Heart left ventricle (tissue), 16 donors: ENCODE measurements around the gene PIK3AP1. TPM values are rescaled to one million over a fixed set of nuclear protein-coding genes. Genes with fewer than 3 reads are reported as not detected.
"Not testable (repeated sequence)": the region's sequence is repeated elsewhere in the genome, so short reads cannot be mapped to it uniquely, and the experiment has no call there.

Experiments used
- ATAC-seq, 4 donors: fragments of 200-7000 bp; cut with Tn5 transposase; one replicate each; pipeline ENCODE4 v1.9.1; 2020 to 2022; ENCODE audit warnings: moderate library complexity in 4 of 4, mild to moderate bottlenecking in 3 of 4, moderate number of reproducible peaks in 1 of 4
- DNase-seq, 5 donors: peaks; one replicate each; pipeline ENCODE4 v3.0.0-alpha.2; 2020
- H3K27ac ChIP-seq, 12 donors: fragments of 200-600 bp; sonication (generic) in 4 of 12; one replicate each; pipeline versions ENCODE4 v1.5.0 to v1.8.0; 2016 to 2022; ENCODE audit warnings: mild to moderate bottlenecking in 2 of 12
- H3K27me3 ChIP-seq, 9 donors: fragments of 200-600 bp; sonication (generic) in 2 of 9; one replicate each; pipeline versions ENCODE4 v1.5.1 to v1.8.0; 2016 to 2022; ENCODE audit warnings: mild to moderate bottlenecking in 3 of 9
- H3K36me3 ChIP-seq, 9 donors: fragments of 200-600 bp; sonication (generic) in 2 of 9; one replicate each; pipeline versions ENCODE4 v1.5.0 to v1.8.0; 2018 to 2022; ENCODE audit warnings: mild to moderate bottlenecking in 2 of 9
- H3K4me1 ChIP-seq, 12 donors: fragments of 200-600 bp; sonication (generic) in 4 of 12; one replicate each; pipeline versions ENCODE4 v1.5.0 to v1.8.0; 2016 to 2022; ENCODE audit warnings: mild to moderate bottlenecking in 3 of 12
- H3K4me3 ChIP-seq, 12 donors: fragments of 200-600 bp; sonication (generic) in 4 of 12; one replicate each; pipeline versions ENCODE4 v1.5.0 to v1.8.0; 2017 to 2022; ENCODE audit warnings: mild to moderate bottlenecking in 9 of 12, moderate library complexity in 4 of 12
- H3K9me3 ChIP-seq, 12 donors: fragments of 200-600 bp; sonication (generic) in 4 of 12; one replicate each; pipeline versions ENCODE4 v1.5.0 to v1.8.0; 2016 to 2022; ENCODE audit warnings: mild to moderate bottlenecking in 1 of 12
- POLR2A ChIP-seq, 2 donors: fragments of 450-650 bp; IDR thresholded peaks; one replicate each; pipeline ENCODE4 v1.6.1; 2017; ENCODE audit warnings: antibody characterized with exemption in 2 of 2, mild to moderate bottlenecking in 2 of 2, moderate library complexity in 2 of 2
- WGBS, 4 donors: extraction: QIAGEN DNeasy Blood & Tissue Kit in 2 of 4; methylation state at CpG; one replicate each; pipeline versions ENCODE4 v1.1.5 to v1.1.7; 2013 to 2018; 5-methylcytosine and 5-hydroxymethylcytosine counted together
- intact Hi-C, 10 donors: fragments of 100-400 bp; cut with DNase I; formaldehyde crosslinking; loops; one replicate each; pipeline versions ENCODE4 v1.11.1 to v1.14.2; 2022
- polyA plus RNA-seq, 2 donors: library from polyadenylated mRNA; stranded (reverse); fragments of 200-250 nt; gene quantifications; one replicate each; pipeline ENCODE4 v1.2.3, GENCODE V29; 2013
- total RNA-seq, 9 donors: library from RNA; depleted of rRNA in 2 of 9; stranded (reverse); fragments of >200 nt in 2 of 9; fragmentation: NEBNext Ultra II Directional in 3 of 9; extraction: Animal tissue kit (Norgen Biotek cat#: 25700) in 3 of 9; gene quantifications; one replicate each; pipeline versions ENCODE4 v1.1.0 to v1.2.4, GENCODE V29; 2016 to 2023
- TF ChIP-seq, protein P1 (sequence below), 12 donors: fragments of 200-600 bp; sonication (generic) in 4 of 12; IDR thresholded peaks; one replicate each; pipeline versions ENCODE4 v1.5.0 to v1.8.0; 2018 to 2022; ENCODE audit warnings: antibody characterized with exemption in 12 of 12, mild to moderate bottlenecking in 5 of 12
- donor health status: ischemic (EF 13 %, LVEDD 7.1; RV severe dilation, severe dysfunction).
- donor health status: healthy with polysubstance abuse.
- donor health status: DM: no; HTN: yes; CAD: no.
- donor health status: DM: no; HTN: no; CAD: no.
- donor health status: ischemic (EF 25% LVEDD 6.9; RV normal size, moderate dysfunction).
- donor health status: ischemic (EF 25% LVEDD 5.7; RV mildly dilated, moderate dysfunction).
- donor health status: healthy.
- donor health status: DM: yes; HTN: yes; CAD: no.
- donor health status: ischemic (EF 35%, LVEDD 5.7; RV mildly dilated, moderate dysfunction).
- donor health status: nonischemic (EF 11% LVEDD 7.7; RV severe dilation, severe dysfunction).
- donor health status: DM: yes; HTN: yes; CAD: no.
- donor health status: PGD.
- donor health status: ischemic (EF 29% LVEDD 5.4; RV normal size, mild dysfunction).
- donor health status: nonischemic (EF 23%, LVEDD 6.1; RV moderate dilation, normal function).

PIK3AP1 gene
- total and polyA plus RNA-seq, 11 donors = 1.3 to 37.9 (median 4.4) TPM

DNA sequence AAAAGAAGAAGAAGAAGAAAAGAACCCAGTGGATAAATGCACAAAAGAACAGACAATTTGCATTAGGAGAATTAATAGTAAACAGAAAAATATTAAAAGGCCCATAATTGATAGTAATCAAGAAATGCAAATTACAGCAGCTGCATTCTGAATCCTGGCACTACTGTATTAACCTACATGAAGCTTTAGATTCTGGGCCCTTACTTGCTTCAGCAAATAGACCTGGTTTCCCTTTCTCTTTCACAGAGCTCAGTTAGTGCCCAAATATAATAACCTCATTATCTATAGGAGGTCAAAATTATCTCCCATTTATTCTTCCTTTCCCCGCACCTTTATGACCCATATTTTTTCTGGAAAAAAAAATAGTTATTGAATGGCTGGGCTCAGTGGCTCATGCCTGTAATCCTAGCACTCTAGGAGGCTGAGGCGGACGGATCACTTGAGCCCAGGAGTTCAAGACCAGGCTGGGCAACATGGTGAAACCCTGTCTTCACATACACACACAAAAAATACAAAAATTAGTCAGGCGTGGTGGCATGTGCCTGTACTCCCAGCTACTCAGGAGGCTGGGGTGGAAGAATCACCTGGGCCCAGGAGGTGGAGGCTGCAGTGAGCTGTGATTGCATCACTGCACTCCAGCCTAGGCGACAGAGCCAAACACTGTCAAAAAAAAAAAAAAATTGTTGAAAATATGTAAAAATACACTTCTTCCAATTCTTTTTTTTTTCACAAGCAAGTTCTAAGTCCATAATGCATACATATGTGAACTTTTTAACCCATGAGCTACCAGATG lies 36.0 kb upstream of the PIK3AP1 start:
- no peak overlapping the region for H3K4me3 ChIP-seq
- TF ChIP-seq, protein P1, sequence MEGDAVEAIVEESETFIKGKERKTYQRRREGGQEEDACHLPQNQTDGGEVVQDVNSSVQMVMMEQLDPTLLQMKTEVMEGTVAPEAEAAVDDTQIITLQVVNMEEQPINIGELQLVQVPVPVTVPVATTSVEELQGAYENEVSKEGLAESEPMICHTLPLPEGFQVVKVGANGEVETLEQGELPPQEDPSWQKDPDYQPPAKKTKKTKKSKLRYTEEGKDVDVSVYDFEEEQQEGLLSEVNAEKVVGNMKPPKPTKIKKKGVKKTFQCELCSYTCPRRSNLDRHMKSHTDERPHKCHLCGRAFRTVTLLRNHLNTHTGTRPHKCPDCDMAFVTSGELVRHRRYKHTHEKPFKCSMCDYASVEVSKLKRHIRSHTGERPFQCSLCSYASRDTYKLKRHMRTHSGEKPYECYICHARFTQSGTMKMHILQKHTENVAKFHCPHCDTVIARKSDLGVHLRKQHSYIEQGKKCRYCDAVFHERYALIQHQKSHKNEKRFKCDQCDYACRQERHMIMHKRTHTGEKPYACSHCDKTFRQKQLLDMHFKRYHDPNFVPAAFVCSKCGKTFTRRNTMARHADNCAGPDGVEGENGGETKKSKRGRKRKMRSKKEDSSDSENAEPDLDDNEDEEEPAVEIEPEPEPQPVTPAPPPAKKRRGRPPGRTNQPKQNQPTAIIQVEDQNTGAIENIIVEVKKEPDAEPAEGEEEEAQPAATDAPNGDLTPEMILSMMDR (IDR thresholded peaks at IDR 0.05) = no peak
- no peak for TF ChIP-seq POLR2A (IDR thresholded peaks at IDR 0.05)
- no peaks in the 10 kb centered on the region for H3K27me3 ChIP-seq
- peaks cover 0 to 17% (median 0%) of the 10 kb centered on the region in 12 donors for H3K4me1 ChIP-seq
- no peak for DNase-seq
- H3K36me3 ChIP-seq = no peaks in the 10 kb centered on the region
- no peak overlapping the region for H3K27ac ChIP-seq
- intact Hi-C loops = no loop called here
- no peaks in the 10 kb centered on the region for H3K9me3 ChIP-seq
- no peak for ATAC-seq
- 74 to 86% (median 83%) methylated on average over 5 of the region's 5 CpGs for WGBS, 4 donors

DNA sequence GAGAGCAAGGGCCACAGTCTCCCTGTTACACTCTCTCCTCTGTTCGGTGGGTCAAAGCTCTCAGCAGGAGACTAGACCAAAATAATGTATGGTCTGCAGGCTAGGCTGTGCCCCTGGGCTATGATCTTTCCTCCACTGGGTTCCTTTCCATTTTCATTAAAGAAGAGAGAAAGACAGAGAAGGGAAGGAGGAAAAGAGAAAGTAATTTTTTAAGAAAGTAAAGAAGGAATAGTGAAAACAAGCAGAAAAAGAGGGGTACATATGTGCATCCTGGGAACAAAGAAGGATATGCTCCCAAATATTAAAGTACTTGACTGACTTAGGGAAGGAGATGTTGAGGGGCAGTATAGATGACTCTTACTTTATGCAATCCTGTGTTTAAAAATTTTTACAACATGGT lies 33.6 kb upstream of the PIK3AP1 start:
- Histone ChIP-seq H3K36me3 (no peaks in the 10 kb centered on the region), H3K4me3 (no peak overlapping the region), H3K27ac (no peak overlapping the region), H3K4me1 (peaks cover 0 to 15% (median 0%) of the 10 kb centered on the region in 12 donors), H3K9me3 (no peaks in the 10 kb centered on the region), H3K27me3 (no peaks in the 10 kb centered on the region)
- no peak for ATAC-seq
- 39 to 58% (median 47%) methylated on average over 1 of the region's 1 CpG for WGBS, 4 donors
- no peak for DNase-seq
- intact Hi-C loops = no loop called here
- TF ChIP-seq POLR2A (IDR thresholded peaks at IDR 0.05) = no peak
- TF ChIP-seq, protein P1 (IDR thresholded peaks at IDR 0.05) = no peak

DNA sequence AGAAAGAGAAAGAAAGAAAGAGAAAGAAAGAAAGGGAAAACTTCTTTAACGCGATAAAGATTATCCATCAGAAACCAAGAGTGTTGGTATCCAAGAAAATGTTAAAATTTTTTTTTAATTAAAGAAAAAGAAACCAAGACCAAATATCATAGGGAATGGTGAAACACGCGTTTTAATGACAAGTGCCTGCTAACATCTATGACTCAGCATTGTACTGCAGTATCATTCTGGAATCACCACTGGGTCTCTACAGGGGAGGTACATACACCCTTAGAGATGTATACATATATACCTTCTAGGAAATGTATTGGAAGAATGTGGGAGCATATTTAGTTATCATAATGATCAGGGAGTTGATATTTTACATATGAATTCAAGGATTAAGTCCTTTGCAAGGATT lies 32.1 kb upstream of the PIK3AP1 start:
- no peak for ATAC-seq
- H3K27ac ChIP-seq = no peak overlapping the region

DNA sequence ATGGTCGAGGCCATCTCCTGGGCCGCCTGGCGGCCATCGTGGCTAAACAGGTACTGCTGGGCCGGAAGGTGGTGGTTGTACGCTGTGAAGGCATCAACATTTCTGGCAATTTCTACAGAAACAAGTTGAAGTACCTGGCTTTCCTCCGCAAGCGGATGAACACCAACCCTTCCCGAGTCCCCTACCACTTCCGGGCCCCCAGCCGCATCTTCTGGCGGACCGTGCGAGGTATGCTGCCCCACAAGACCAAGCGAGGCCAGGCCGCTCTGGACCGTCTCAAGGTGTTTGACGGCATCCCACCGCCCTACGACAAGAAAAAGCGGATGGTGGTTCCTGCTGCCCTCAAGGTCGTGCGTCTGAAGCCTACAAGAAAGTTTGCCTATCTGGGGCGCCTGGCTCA lies 30.0 kb upstream of the PIK3AP1 start:
- H3K4me3 ChIP-seq, H3K9me3 ChIP-seq, ATAC-seq, H3K27ac ChIP-seq, intact Hi-C loops, H3K36me3 ChIP-seq, DNase-seq, H3K27me3 ChIP-seq: not testable (repeated sequence)
- H3K4me1 ChIP-seq = peaks cover 0 to 20% (median 0%) of the 10 kb centered on the region in 12 donors
- 91 to 95% (median 95%) methylated on average over 14 to 24 of the region's 24 CpGs for WGBS, 4 donors

More for the DNA sequence above, 32.1 kb upstream of the PIK3AP1 start:
- Histone ChIP-seq H3K27me3 (no peaks in the 10 kb centered on the region), H3K36me3 (no peaks in the 10 kb centered on the region), H3K4me1 (peaks cover 0 to 19% (median 0%) of the 10 kb centered on the region in 12 donors), H3K4me3 (no peak overlapping the region), H3K9me3 (no peaks in the 10 kb centered on the region)
- no peak for TF ChIP-seq POLR2A (IDR thresholded peaks at IDR 0.05)
- TF ChIP-seq, protein P1 (IDR thresholded peaks at IDR 0.05) = no peak
- intact Hi-C loops = no loop called here
- WGBS, 4 donors = 78 to 85% (median 84%) methylated on average over 4 of the region's 4 CpGs
- no peak for DNase-seq
